ENCODE measurements around the gene NANS. TPM values are rescaled to one million over a fixed set of nuclear protein-coding genes. Genes with fewer than 3 reads are reported as not detected.
A peak's percentile ranks its signal among the peaks of the same experiment; 100 is the strongest.

The NANS gene
- total RNA-seq, 2 donors from 2014 or later = 31.4 to 45.2 TPM

DNA sequence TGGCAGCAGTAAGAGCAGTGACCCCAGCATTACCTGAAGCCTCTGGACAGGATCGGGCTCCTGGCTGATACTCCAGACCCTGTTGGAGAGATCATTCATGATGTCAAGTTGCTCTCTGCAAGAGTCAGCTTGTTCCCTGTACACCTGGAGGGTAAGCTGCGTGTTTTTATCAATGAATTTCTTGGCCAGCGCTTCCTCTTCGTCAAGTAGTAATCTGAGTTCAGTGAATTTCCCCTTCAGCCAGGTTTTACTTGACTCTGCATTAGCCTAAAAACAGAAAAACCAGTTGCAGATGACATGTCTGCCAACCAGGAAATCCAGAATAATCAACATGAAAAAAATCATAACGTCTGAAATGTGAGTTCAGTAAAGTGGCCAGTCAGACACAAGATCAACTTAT is 43.4 kb downstream of the NANS start:
- Histone ChIP-seq H3K27ac (no peak overlapping the region), H3K4me3 (no peak overlapping the region), H3K27me3 (no peaks in the 10 kb centered on the region), H3K4me1 (peaks cover 6% of the 10 kb centered on the region), H3K36me3 (replicated peaks in 1 of 2; ENCODE audit: insufficient read depth in 1 of 2, low read depth in 2 of 2) (no peaks in the 10 kb centered on the region), H3K9me3 (no peaks in the 10 kb centered on the region)
- no peak for TF ChIP-seq POLR2A (IDR thresholded peaks at IDR 0.05)
- ATAC-seq (no peak), DNase-seq (no peak)
- 43 to 68% methylated on average over 5 of the region's 5 CpGs for whole genome bisulfite sequencing, 2 donors
- intact Hi-C loops (cut with DNase I) = no loop called here

DNA sequence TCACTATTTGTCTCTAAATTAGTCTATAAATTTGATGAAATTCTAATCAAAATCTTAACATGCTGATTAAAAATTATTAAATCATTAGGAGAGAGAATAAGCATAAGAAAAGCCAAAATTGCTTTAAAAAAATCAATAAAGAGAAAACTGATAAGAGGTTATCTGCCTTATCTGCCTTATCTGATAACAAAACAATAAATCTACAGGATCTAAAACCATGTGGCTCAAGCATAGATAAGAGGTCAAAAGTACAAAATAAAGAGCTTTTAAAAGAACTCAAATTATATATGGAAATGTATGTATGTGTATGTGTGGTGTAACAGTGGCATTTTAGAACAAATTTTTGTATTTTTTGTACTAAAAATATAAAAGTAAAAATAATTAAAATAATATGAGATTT is 43.9 kb downstream of the NANS start:
- H3K4me3 ChIP-seq = no peak overlapping the region
- H3K4me1 ChIP-seq = peaks cover 6% of the 10 kb centered on the region
- DNase-seq = no peak
- no peaks in the 10 kb centered on the region for H3K36me3 ChIP-seq (replicated peaks in 1 of 2; ENCODE audit: insufficient read depth in 1 of 2, low read depth in 2 of 2)
- H3K27ac ChIP-seq = no peak overlapping the region
- ATAC-seq = no peak
- H3K9me3 ChIP-seq = no peaks in the 10 kb centered on the region
- H3K27me3 ChIP-seq = no peaks in the 10 kb centered on the region
- TF ChIP-seq, protein P1, sequence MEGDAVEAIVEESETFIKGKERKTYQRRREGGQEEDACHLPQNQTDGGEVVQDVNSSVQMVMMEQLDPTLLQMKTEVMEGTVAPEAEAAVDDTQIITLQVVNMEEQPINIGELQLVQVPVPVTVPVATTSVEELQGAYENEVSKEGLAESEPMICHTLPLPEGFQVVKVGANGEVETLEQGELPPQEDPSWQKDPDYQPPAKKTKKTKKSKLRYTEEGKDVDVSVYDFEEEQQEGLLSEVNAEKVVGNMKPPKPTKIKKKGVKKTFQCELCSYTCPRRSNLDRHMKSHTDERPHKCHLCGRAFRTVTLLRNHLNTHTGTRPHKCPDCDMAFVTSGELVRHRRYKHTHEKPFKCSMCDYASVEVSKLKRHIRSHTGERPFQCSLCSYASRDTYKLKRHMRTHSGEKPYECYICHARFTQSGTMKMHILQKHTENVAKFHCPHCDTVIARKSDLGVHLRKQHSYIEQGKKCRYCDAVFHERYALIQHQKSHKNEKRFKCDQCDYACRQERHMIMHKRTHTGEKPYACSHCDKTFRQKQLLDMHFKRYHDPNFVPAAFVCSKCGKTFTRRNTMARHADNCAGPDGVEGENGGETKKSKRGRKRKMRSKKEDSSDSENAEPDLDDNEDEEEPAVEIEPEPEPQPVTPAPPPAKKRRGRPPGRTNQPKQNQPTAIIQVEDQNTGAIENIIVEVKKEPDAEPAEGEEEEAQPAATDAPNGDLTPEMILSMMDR (IDR thresholded peaks at IDR 0.05) = no peak
- intact Hi-C loops (cut with DNase I) = no loop called here

DNA sequence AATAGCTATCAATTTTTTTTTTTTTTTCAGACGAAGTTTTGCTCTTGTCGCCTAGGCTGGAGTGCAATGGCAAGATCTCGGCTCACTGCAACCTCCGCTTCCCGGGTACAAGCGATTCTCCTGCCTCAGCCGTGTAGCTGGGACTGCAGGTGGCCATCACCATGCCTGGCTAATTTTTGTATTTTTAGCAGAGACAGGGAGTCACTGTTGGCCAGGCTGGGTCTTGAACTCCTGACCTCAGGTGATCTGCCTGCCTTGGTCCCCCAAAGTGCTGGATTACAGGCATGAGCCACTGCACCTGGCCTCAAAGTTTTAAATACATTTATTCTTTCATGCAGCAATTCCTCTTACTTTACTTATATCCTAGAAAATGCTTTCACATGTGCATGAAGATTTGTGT is 44.9 kb downstream of the NANS start:
- Histone ChIP-seq H3K36me3 (replicated peaks in 1 of 2; ENCODE audit: insufficient read depth in 1 of 2, low read depth in 2 of 2) (no peaks in the 10 kb centered on the region), H3K27me3 (no peaks in the 10 kb centered on the region), H3K9me3 (no peaks in the 10 kb centered on the region), H3K4me1 (peaks cover 6% of the 10 kb centered on the region), H3K4me3 (no peak overlapping the region), H3K27ac (no peak overlapping the region)
- ATAC-seq (no peak), DNase-seq (no peak)
- 88 to 90% methylated on average over 7 of the region's 7 CpGs for WGBS, 2 donors
- TF ChIP-seq, protein P1 (IDR thresholded peaks at IDR 0.05) = no peak
- TF ChIP-seq POLR2A (IDR thresholded peaks at IDR 0.05) = no peak
- intact Hi-C loops (cut with DNase I) = no loop called here

DNA sequence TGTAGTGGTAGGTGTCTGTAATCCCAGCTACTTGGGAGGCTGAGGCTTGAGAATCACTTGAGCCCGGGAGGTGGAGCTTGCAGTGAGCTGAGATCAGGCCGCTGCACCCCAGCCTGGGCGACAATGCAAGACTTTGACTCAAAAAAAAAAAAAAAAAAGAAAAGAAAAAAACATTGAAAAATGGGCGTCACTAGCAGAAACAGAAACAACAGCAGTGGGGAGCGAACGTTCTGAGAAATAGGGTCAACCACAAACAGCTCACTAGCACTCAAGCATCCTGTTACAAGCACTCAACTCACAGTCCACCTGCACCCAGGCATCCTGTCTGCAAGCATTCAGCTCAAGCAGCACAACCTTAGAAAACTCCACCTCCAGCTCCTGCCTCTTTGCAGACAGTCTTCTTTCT is 45.3 kb downstream of the NANS start:
- Histone ChIP-seq H3K27me3 (no peaks in the 10 kb centered on the region), H3K4me1 (peaks cover 6% of the 10 kb centered on the region), H3K4me3 (no peak overlapping the region), H3K9me3 (no peaks in the 10 kb centered on the region), H3K27ac (no peak overlapping the region), H3K36me3 (replicated peaks in 1 of 2; ENCODE audit: insufficient read depth in 1 of 2, low read depth in 2 of 2) (no peaks in the 10 kb centered on the region)
- peak in 1 of 3 donors; percentile 16 for TF ChIP-seq POLR2A (IDR thresholded peaks at IDR 0.05)
- TF ChIP-seq, protein P1 (IDR thresholded peaks at IDR 0.05) = no peak
- WGBS, 2 donors = 47 to 65% methylated on average over 6 of the region's 6 CpGs
- DNase-seq (peak in 1 of 4 donors; percentile 48), ATAC-seq (no peak)
- intact Hi-C loops (cut with DNase I) = no loop called here

DNA sequence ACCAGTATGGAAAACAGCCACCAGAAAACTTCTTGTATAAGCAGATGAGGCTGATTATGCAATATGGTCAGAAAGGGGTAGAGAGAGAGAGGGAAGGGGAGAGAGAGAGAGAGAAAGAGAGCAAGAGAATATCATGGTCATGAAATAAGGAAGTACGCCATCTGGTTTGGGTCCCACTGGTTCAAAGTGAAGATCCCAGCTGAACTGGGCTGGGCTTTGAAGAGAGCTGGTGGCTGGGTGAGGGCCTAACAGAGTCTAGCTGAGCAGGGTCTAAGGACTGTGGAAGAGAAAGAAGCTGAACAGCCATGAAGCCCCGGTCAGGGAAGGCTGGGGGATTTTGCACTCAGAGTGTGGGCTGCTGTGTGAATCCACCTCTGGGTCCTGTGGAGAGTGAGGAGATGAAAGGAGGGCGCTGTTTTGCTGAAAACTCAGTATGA is 47.9 kb downstream of the NANS start:
- Histone ChIP-seq H3K27ac (no peak overlapping the region), H3K9me3 (no peaks in the 10 kb centered on the region), H3K4me3 (no peak overlapping the region), H3K4me1 (no peaks in the 10 kb centered on the region), H3K27me3 (no peaks in the 10 kb centered on the region), H3K36me3 (replicated peaks in 1 of 2; ENCODE audit: insufficient read depth in 1 of 2, low read depth in 2 of 2) (no peaks in the 10 kb centered on the region)
- TF ChIP-seq, protein P1 (IDR thresholded peaks at IDR 0.05) = no peak
- TF ChIP-seq POLR2A (IDR thresholded peaks at IDR 0.05) = no peak
- intact Hi-C loops (cut with DNase I) = no loop called here
- 73 to 81% methylated on average over 3 of the region's 3 CpGs for WGBS, 2 donors
- DNase-seq (no peak), ATAC-seq (no peak)

Measured in body of pancreas (tissue), 4 donors.